HCT116 (cell line): ENCODE data around the gene SPIB.

Experiments used
- CTCF ChIP-seq, 3 experiments: fragments of 200-600 bp in 1 of 3; sonication (generic) in 1 of 3; IDR thresholded peaks in 2 of 3; conservative IDR thresholded peaks in 1 of 3; 2 replicates each; pipeline ENCODE4 v1.5.1; 2012 to 2017; ENCODE audit warnings: low read depth in 2 of 3, low read length in 2 of 3, antibody characterized with exemption in 1 of 3, borderline replicate concordance in 1 of 3, control low read depth in 1 of 3, mild to moderate bottlenecking in 1 of 3, mixed read lengths in 1 of 3, mixed run types in 1 of 3, moderate library complexity in 1 of 3; ENCODE audit not compliant: insufficient read depth in 1 of 3
- EZH2 ChIP-seq: fragments of 200-600 bp; sonication (generic); IDR thresholded peaks from 2 replicates; pipeline ENCODE4 v1.6.1; 2017; ENCODE audit warnings: antibody characterized with exemption, mixed run types
- POLR2A ChIP-seq: IDR thresholded peaks from 2 replicates; pipeline ENCODE4 v1.7.0; 2011; ENCODE audit warnings: borderline replicate concordance; ENCODE audit not compliant: insufficient read depth, insufficient read length; ENCODE audit errors: extremely low read depth
- REST ChIP-seq: IDR thresholded peaks from 2 replicates; pipeline ENCODE4 v1.6.1; 2012; ENCODE audit warnings: low read depth

DNA sequence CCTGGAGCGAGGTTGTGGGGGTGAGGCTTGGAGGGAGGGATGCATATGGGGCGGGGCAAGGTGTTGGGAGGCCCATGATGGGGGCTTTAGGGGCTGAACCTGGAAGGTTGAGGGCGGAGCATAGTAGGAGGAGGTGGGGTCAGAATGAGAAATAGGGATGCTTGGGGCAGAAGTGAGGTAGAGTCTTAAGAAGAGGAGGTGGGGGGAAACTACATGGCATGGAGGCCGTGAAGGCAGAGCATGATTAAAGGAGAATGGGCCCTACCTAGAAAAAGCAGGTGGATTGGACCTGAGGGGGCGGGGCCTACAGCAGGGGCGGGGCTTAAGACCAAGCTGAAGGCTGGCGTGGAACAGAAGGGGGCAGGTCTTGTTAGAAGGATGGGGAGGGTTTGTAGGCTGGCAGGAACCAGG is 41.7 kb upstream of the SPIB start:
- TF ChIP-seq REST (no peak), EZH2 (no peak), CTCF (IDR thresholded peaks at IDR 0.05 in 2 of 3, conservative IDR thresholded peaks at IDR 0.05 in 1 of 3; ENCODE audit: borderline replicate concordance in 1 of 3, insufficient read depth in 1 of 3, low read depth in 2 of 3, low read length in 2 of 3) (no peak), POLR2A (no peak)
